Mesenchymal stem cell (in vitro differentiated cells and primary cell): ENCODE measurements around the gene ST8SIA1.

Experiments used
- DNase-seq: peaks from one replicate; pipeline ENCODE4 v3.0.0-alpha.2; 2013
- H2AFZ ChIP-seq: one replicate; pipeline ENCODE4 v1.6.1; 2013; ENCODE audit warnings: low read depth, mild to moderate bottlenecking, control low read depth, inconsistent platforms, low read length, moderate library complexity
- H2AK5ac ChIP-seq: 2 replicates; pipeline ENCODE4 v1.6.1; 2013; ENCODE audit warnings: low read length, moderate library complexity, mild to moderate bottlenecking, inconsistent platforms; ENCODE audit not compliant: severe bottlenecking
- H2BK120ac ChIP-seq: one replicate; pipeline ENCODE4 v1.6.1; 2013; ENCODE audit warnings: low read depth, mild to moderate bottlenecking, inconsistent platforms, low read length, moderate library complexity
- H2BK12ac ChIP-seq, 2 experiments: one replicate each; pipeline ENCODE4 v1.6.1; 2013; ENCODE audit warnings: inconsistent platforms in 2 of 2, low read length in 2 of 2, mild to moderate bottlenecking in 2 of 2, moderate library complexity in 2 of 2, control low read depth in 1 of 2
- H2BK15ac ChIP-seq: one replicate; pipeline ENCODE4 v1.6.1; 2013; ENCODE audit warnings: mild to moderate bottlenecking, low read depth, inconsistent platforms; ENCODE audit not compliant: poor library complexity, severe bottlenecking
- H2BK5ac ChIP-seq: 2 replicates; pipeline ENCODE4 v1.6.1; 2013; ENCODE audit warnings: low read depth, mild to moderate bottlenecking, low read length, control low read depth, inconsistent platforms; ENCODE audit not compliant: poor library complexity, severe bottlenecking
- H3K14ac ChIP-seq, 2 experiments: one replicate each; pipeline ENCODE4 v1.6.1; 2013; ENCODE audit warnings: inconsistent platforms in 2 of 2, low read length in 2 of 2, control low read depth in 1 of 2, mild to moderate bottlenecking in 1 of 2, moderate library complexity in 1 of 2
- H3K18ac ChIP-seq, 2 experiments: one replicate each; pipeline ENCODE4 v1.6.1; 2013; ENCODE audit warnings: inconsistent platforms in 2 of 2, low read length in 2 of 2, control low read depth in 1 of 2, low read depth in 1 of 2, mild to moderate bottlenecking in 1 of 2
- H3K23ac ChIP-seq, 2 experiments: one replicate each; pipeline ENCODE4 v1.6.1; 2013; ENCODE audit warnings: inconsistent platforms in 2 of 2, low read length in 2 of 2, mild to moderate bottlenecking in 2 of 2, moderate library complexity in 2 of 2, control low read depth in 1 of 2
- H3K27ac ChIP-seq: 2 replicates; pipeline ENCODE4 v1.5.1; 2013; ENCODE audit warnings: mild to moderate bottlenecking, moderate library complexity, low read length, control low read depth, inconsistent platforms; ENCODE audit not compliant: poor library complexity, severe bottlenecking
- H3K27me3 ChIP-seq, 2 experiments: 2 replicates each; pipeline versions ENCODE4 v1.6.1 to v1.7.0; 2013; ENCODE audit warnings: low read length in 2 of 2, mild to moderate bottlenecking in 2 of 2, moderate library complexity in 2 of 2, control low read depth in 1 of 2, inconsistent platforms in 1 of 2; ENCODE audit not compliant: control insufficient read depth in 1 of 2, insufficient read depth in 1 of 2
- H3K36me3 ChIP-seq, 2 experiments: 2 replicates each; pipeline versions ENCODE4 v1.6.1 to v1.7.0; 2013; ENCODE audit warnings: low read length in 2 of 2, control low read depth in 1 of 2, inconsistent platforms in 1 of 2, low read depth in 1 of 2, mild to moderate bottlenecking in 1 of 2; ENCODE audit not compliant: insufficient read depth in 2 of 2, control insufficient read depth in 1 of 2
- H3K4ac ChIP-seq, 2 experiments: one replicate each; pipeline ENCODE4 v1.6.1; 2013; ENCODE audit warnings: inconsistent platforms in 2 of 2, low read length in 2 of 2, mild to moderate bottlenecking in 2 of 2, moderate library complexity in 2 of 2, control low read depth in 1 of 2, low read depth in 1 of 2
- H3K4me1 ChIP-seq: 2 replicates; pipeline ENCODE4 v1.6.1; 2013; ENCODE audit warnings: low read depth, low read length, control low read depth; ENCODE audit not compliant: control insufficient read depth, insufficient read depth
- H3K4me2 ChIP-seq: 2 replicates; pipeline ENCODE4 v1.6.1; 2013; ENCODE audit warnings: low read length, mild to moderate bottlenecking, inconsistent platforms; ENCODE audit not compliant: poor library complexity, severe bottlenecking
- H3K4me3 ChIP-seq, 2 experiments: 2 replicates each; pipeline versions ENCODE4 v1.5.1 to v1.7.0; 2013; ENCODE audit warnings: low read length in 2 of 2, mild to moderate bottlenecking in 2 of 2, control low read depth in 1 of 2, low read depth in 1 of 2; ENCODE audit not compliant: insufficient read depth in 1 of 2
- H3K79me1 ChIP-seq: replicated peaks from 2 replicates; pipeline ENCODE4 v1.6.1; 2013; ENCODE audit warnings: mild to moderate bottlenecking, control low read depth, low read length, inconsistent platforms; ENCODE audit not compliant: poor library complexity, severe bottlenecking
- H3K9ac ChIP-seq: 2 replicates; pipeline ENCODE4 v1.7.0; 2013; ENCODE audit warnings: mild to moderate bottlenecking, low read length, moderate library complexity
- H3K9me3 ChIP-seq: 2 replicates; pipeline ENCODE4 v1.7.0; 2013; ENCODE audit warnings: mild to moderate bottlenecking, low read length; ENCODE audit not compliant: control insufficient read depth
- H4K8ac ChIP-seq: one replicate; pipeline ENCODE4 v1.6.1; 2013; ENCODE audit warnings: inconsistent platforms, mild to moderate bottlenecking, low read length, moderate library complexity
- H4K91ac ChIP-seq: one replicate; pipeline ENCODE4 v1.6.1; 2013; ENCODE audit warnings: mild to moderate bottlenecking, low read length, inconsistent platforms
- WGBS: methylation state at CpG from one replicate; pipeline ENCODE4 v1.1.7; 2013; ENCODE audit warnings: mixed read lengths; 5-methylcytosine and 5-hydroxymethylcytosine counted together

ST8SIA1 gene

GRCh38 chr12:22340143-22340542 lies 5.6 kb upstream of the ST8SIA1 start:
- Histone ChIP-seq H2BK120ac (no peak overlapping the region), H3K18ac (no peak overlapping the region), H2BK12ac (no peak overlapping the region), H3K27ac (no peak overlapping the region), H3K14ac (no peak overlapping the region), H4K91ac (no peak overlapping the region), H2BK15ac (no peak overlapping the region), H2BK5ac (no peak overlapping the region), H3K4me2 (no peak overlapping the region), H3K9ac (no peak overlapping the region), H3K4me1 (no peaks in the 10 kb centered on the region), H3K27me3 (peaks cover 0 to 8% of the 10 kb centered on the region in 2 experiments), H4K8ac (no peak overlapping the region), H2AK5ac (no peak overlapping the region), H2AFZ (no peak overlapping the region), H3K4me3 (no peak overlapping the region), H3K23ac (no peak overlapping the region), H3K36me3 (no peaks in the 10 kb centered on the region), H3K79me1 (no peaks in the 10 kb centered on the region), H3K9me3 (no peaks in the 10 kb centered on the region), H3K4ac (no peak overlapping the region)
- DNase-seq, result no peak
- 100% methylated on average over 2 of the region's 4 CpGs for WGBS

- no peak overlapping the region for H2BK12ac ChIP-seq
- H4K91ac ChIP-seq, result no peak overlapping the region
- no peak overlapping the region for H2BK5ac ChIP-seq
- no peaks in the 10 kb centered on the region for H3K79me1 ChIP-seq
- no peak for DNase-seq
- H3K23ac ChIP-seq, result no peak overlapping the region
- no peak overlapping the region for H3K4me2 ChIP-seq
- H3K27me3 ChIP-seq, result peaks cover 0 to 8% of the 10 kb centered on the region in 2 experiments
- no peaks in the 10 kb centered on the region for H3K36me3 ChIP-seq
- no peak overlapping the region for H4K8ac ChIP-seq
- no peak overlapping the region for H2BK120ac ChIP-seq
- H3K4me3 ChIP-seq, result no peak overlapping the region
- WGBS, result 91% methylated on average over 9 of the region's 9 CpGs
- no peak overlapping the region for H2AK5ac ChIP-seq
- no peak overlapping the region for H3K4ac ChIP-seq
- H2BK15ac ChIP-seq, result no peak overlapping the region
- no peaks in the 10 kb centered on the region for H3K4me1 ChIP-seq
- no peak overlapping the region for H2AFZ ChIP-seq
- no peak overlapping the region for H3K27ac ChIP-seq
- H3K9me3 ChIP-seq, result no peaks in the 10 kb centered on the region
- H3K18ac ChIP-seq, result no peak overlapping the region
- H3K9ac ChIP-seq, result no peak overlapping the region
- H3K14ac ChIP-seq, result no peak overlapping the region
Observed at GRCh38 chr12:22339691-22340090, 5.2 kb upstream of the ST8SIA1 start.

- no peak overlapping the region for H3K18ac ChIP-seq
- H2AK5ac ChIP-seq, result no peak overlapping the region
- no peak overlapping the region for H2BK12ac ChIP-seq
- no peak overlapping the region for H2BK15ac ChIP-seq
- 23% methylated on average over 6 of the region's 6 CpGs for WGBS
- H3K4ac ChIP-seq, result no peak overlapping the region
- H3K9ac ChIP-seq, result peak overlapping the region; percentile 89
- no peak overlapping the region for H2BK120ac ChIP-seq
- peaks cover 11% of the 10 kb centered on the region for H3K4me1 ChIP-seq
- H3K27me3 ChIP-seq, result peaks cover 6 to 16% of the 10 kb centered on the region in 2 experiments
- no peaks in the 10 kb centered on the region for H3K79me1 ChIP-seq
- no peak overlapping the region for H4K8ac ChIP-seq
- no peak overlapping the region for H3K23ac ChIP-seq
- H3K27ac ChIP-seq, result no peak overlapping the region
- no peaks in the 10 kb centered on the region for H3K9me3 ChIP-seq
- H4K91ac ChIP-seq, result no peak overlapping the region
- no peak overlapping the region for H2BK5ac ChIP-seq
- H3K36me3 ChIP-seq, result no peaks in the 10 kb centered on the region
- no peak overlapping the region for H2AFZ ChIP-seq
- DNase-seq, result no peak
- H3K14ac ChIP-seq, result no peak overlapping the region
- H3K4me2 ChIP-seq, result peak overlapping the region; percentile 92
- H3K4me3 ChIP-seq, result peak overlapping the region in 1 of 2 experiments; percentile 95
Observed at GRCh38 chr12:22335794-22336166, 1.3 kb upstream of the ST8SIA1 start.

- Histone ChIP-seq H3K4ac (no peak overlapping the region), H3K4me1 (peaks cover 11% of the 10 kb centered on the region), H4K8ac (no peak overlapping the region), H2AK5ac (no peak overlapping the region), H2BK120ac (no peak overlapping the region), H3K27me3 (peaks cover 6 to 13% of the 10 kb centered on the region in 2 experiments), H3K9me3 (no peaks in the 10 kb centered on the region), H3K79me1 (no peaks in the 10 kb centered on the region), H3K9ac (peak overlapping the region; percentile 89), H3K4me3 (peak overlapping the region; percentile 75 to 95), H3K18ac (no peak overlapping the region), H2AFZ (no peak overlapping the region), H4K91ac (no peak overlapping the region), H3K36me3 (peaks cover 0 to 11% of the 10 kb centered on the region in 2 experiments), H2BK12ac (no peak overlapping the region), H3K23ac (no peak overlapping the region), H3K27ac (no peak overlapping the region), H3K14ac (no peak overlapping the region), H3K4me2 (peak overlapping the region; percentile 92), H2BK5ac (no peak overlapping the region), H2BK15ac (no peak overlapping the region)
- DNase-seq, result no peak
- 10% methylated on average over 28 of the region's 49 CpGs for WGBS
Observed at GRCh38 chr12:22333713-22334409, 646 bp downstream of the ST8SIA1 start.
